ENCODE measurements around the gene SLC3A2. TPM values are rescaled to one million over a fixed set of nuclear protein-coding genes. Genes with fewer than 3 reads are reported as not detected.

Gene SLC3A2
- total RNA-seq, 6 experiments from 2014 or later: 39.8 to 106 (median 63.0) TPM

DNA sequence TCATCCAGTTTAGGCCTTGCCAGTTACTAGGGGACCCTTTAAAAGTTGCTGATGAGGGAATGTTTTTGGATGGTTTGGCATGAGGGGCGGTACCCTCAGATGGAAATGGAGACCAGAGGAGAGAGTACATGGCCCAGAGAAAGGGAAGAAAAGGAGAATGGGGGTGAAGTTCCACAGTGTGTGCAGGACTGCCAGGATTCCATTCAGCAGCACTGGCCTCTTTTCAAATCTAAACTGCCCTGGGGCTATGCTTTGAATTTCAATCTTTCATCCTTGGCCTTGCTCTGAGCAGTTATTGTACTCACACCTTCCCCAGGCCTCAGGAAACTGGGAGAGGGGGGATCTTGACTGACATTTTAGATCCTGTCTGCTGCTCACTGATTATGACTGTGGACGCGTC, 3.0 kb downstream of the SLC3A2 start:
- intact Hi-C loops (cut with DNase I): no loop called here
- peaks cover 0 to 30% (median 11%) of the 10 kb centered on the region in 4 donors for H3K4me1 ChIP-seq
- DNase-seq (no peak), ATAC-seq (no peak)
- 83% methylated on average over 2 of the region's 3 CpGs for WGBS (ENCODE audit: insufficient coverage, low coverage, low lambda C conversion rate, missing lambda C conversion rate)
- no peak overlapping the region for H3K4me3 ChIP-seq
- no peak overlapping the region for H3K27ac ChIP-seq
- H3K36me3 ChIP-seq: peaks cover 9 to 63% (median 38%) of the 10 kb centered on the region in 4 donors
- no peaks in the 10 kb centered on the region for H3K9me3 ChIP-seq
- no peaks in the 10 kb centered on the region for H3K27me3 ChIP-seq
- TF ChIP-seq, protein P1, sequence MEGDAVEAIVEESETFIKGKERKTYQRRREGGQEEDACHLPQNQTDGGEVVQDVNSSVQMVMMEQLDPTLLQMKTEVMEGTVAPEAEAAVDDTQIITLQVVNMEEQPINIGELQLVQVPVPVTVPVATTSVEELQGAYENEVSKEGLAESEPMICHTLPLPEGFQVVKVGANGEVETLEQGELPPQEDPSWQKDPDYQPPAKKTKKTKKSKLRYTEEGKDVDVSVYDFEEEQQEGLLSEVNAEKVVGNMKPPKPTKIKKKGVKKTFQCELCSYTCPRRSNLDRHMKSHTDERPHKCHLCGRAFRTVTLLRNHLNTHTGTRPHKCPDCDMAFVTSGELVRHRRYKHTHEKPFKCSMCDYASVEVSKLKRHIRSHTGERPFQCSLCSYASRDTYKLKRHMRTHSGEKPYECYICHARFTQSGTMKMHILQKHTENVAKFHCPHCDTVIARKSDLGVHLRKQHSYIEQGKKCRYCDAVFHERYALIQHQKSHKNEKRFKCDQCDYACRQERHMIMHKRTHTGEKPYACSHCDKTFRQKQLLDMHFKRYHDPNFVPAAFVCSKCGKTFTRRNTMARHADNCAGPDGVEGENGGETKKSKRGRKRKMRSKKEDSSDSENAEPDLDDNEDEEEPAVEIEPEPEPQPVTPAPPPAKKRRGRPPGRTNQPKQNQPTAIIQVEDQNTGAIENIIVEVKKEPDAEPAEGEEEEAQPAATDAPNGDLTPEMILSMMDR (IDR thresholded peaks at IDR 0.05): no peak
- TF ChIP-seq POLR2A (IDR thresholded peaks at IDR 0.05): no peak

DNA sequence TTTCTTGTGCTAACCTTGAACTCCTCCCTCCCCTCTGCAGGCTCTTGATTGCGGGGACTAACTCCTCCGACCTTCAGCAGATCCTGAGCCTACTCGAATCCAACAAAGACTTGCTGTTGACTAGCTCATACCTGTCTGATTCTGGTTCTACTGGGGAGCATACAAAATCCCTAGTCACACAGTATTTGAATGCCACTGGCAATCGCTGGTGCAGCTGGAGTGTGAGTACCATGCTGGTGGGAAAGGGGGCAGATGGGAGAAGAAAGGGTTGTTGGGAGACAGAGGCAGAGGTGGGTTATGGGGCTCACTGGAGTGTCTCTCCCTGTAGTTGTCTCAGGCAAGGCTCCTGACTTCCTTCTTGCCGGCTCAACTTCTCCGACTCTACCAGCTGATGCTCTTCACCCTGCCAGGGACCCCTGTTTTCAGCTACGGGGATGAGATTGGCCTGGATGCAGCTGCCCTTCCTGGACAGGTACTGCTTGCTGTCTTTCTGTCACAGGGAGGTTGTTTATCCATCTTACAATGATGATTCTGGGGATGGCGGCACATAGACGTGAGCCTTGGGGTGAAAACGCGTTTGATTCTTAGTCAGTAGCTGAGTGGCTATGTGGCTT, 4.5 kb downstream of the SLC3A2 start:
- WGBS (ENCODE audit: insufficient coverage, low coverage, low lambda C conversion rate, missing lambda C conversion rate): 76% methylated on average over 5 of the region's 11 CpGs
- peaks cover 0 to 20% (median 8%) of the 10 kb centered on the region in 4 donors for H3K4me1 ChIP-seq
- H3K9me3 ChIP-seq: no peaks in the 10 kb centered on the region
- TF ChIP-seq, protein P1 (IDR thresholded peaks at IDR 0.05): no peak
- TF ChIP-seq POLR2A (IDR thresholded peaks at IDR 0.05): no peak
- ATAC-seq (no peak), DNase-seq (no peak)
- no peak overlapping the region for H3K27ac ChIP-seq
- H3K4me3 ChIP-seq: no peak overlapping the region
- intact Hi-C loops (cut with DNase I): no loop called here
- no peaks in the 10 kb centered on the region for H3K27me3 ChIP-seq
- H3K36me3 ChIP-seq: peaks cover 9 to 70% (median 43%) of the 10 kb centered on the region in 4 donors

DNA sequence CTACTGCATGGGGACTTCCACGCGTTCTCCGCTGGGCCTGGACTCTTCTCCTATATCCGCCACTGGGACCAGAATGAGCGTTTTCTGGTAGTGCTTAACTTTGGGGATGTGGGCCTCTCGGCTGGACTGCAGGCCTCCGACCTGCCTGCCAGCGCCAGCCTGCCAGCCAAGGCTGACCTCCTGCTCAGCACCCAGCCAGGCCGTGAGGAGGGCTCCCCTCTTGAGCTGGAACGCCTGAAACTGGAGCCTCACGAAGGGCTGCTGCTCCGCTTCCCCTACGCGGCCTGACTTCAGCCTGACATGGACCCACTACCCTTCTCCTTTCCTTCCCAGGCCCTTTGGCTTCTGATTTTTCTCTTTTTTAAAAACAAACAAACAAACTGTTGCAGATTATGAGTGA, 7.7 kb downstream of the SLC3A2 start:
- ATAC-seq: no peak
- Histone ChIP-seq H3K4me1 (peaks cover 0 to under 1% (median 0%) of the 10 kb centered on the region in 4 donors), H3K27ac (no peak overlapping the region), H3K9me3 (no peaks in the 10 kb centered on the region), H3K27me3 (no peaks in the 10 kb centered on the region), H3K36me3 (peaks cover 9 to 60% (median 40%) of the 10 kb centered on the region in 4 donors), H3K4me3 (no peak overlapping the region)
- WGBS (ENCODE audit: insufficient coverage, low coverage, low lambda C conversion rate, missing lambda C conversion rate): 89% methylated on average over 5 of the region's 14 CpGs
- no peak for TF ChIP-seq POLR2A (IDR thresholded peaks at IDR 0.05)
- TF ChIP-seq, protein P1 (IDR thresholded peaks at IDR 0.05): no peak
- intact Hi-C loops (cut with DNase I): no loop called here
- DNase-seq: no peak

DNA sequence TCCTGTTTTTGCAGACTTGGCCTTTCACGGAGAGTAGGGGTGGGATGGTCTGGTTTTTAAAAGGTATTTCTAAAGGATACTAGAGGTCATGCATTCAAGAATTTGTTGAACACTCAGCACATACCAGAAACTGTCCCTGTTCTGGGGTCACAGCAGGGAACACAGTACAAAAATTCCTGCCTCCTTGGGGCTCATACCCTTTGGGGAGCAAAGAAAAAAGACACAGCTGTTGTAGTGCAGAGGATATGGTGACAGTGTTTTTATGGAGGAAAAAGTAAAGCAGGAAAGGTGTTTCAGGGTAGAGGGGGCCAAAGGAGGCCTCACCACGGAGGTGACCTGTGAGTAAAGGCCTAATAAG, 8.4 kb downstream of the SLC3A2 start:
- Histone ChIP-seq H3K4me1 (no peaks in the 10 kb centered on the region), H3K36me3 (peaks cover 9 to 53% (median 36%) of the 10 kb centered on the region in 4 donors), H3K27me3 (no peaks in the 10 kb centered on the region), H3K4me3 (no peak overlapping the region), H3K9me3 (no peaks in the 10 kb centered on the region), H3K27ac (no peak overlapping the region)
- TF ChIP-seq, protein P1 (IDR thresholded peaks at IDR 0.05): no peak
- TF ChIP-seq POLR2A (IDR thresholded peaks at IDR 0.05): no peak
- 78% methylated on average over 2 of the region's 2 CpGs for WGBS (ENCODE audit: insufficient coverage, low coverage, low lambda C conversion rate, missing lambda C conversion rate)
- intact Hi-C loops (cut with DNase I): no loop called here
- ATAC-seq (no peak), DNase-seq (no peak)
